Omental fat pad (tissue), 4 donors: ENCODE measurements around the gene ZNF8. TPM values are rescaled to one million over a fixed set of nuclear protein-coding genes. Genes with fewer than 3 reads are reported as not detected.

Source experiments
- ATAC-seq: fragments of 150-250 bp; one replicate; pipeline ENCODE4 v1.9.1; 2016; ENCODE audit warnings: mild to moderate bottlenecking, moderate library complexity; ENCODE audit not compliant: low FRiP score
- DNase-seq: peaks from one replicate; pipeline ENCODE4 v3.0.0-alpha.2; 2019; ENCODE audit warnings: low spot score
- total RNA-seq, 4 donors: library from RNA; depleted of rRNA; stranded (reverse); fragments of >200 nt; gene quantifications; one replicate each; pipeline ENCODE4 v1.1.0, GENCODE V29; 2016
- TF ChIP-seq, protein P1 (sequence below), 3 donors: fragments of 450-650 bp; IDR thresholded peaks; one replicate each; pipeline ENCODE4 v1.5.1; 2016 to 2017; ENCODE audit warnings: antibody characterized with exemption in 3 of 3, mild to moderate bottlenecking in 3 of 3, moderate library complexity in 2 of 3

Gene ZNF8
- total RNA-seq, 4 donors from 2014 or later: 4.6 to 9.3 (median 5.9) TPM

DNA sequence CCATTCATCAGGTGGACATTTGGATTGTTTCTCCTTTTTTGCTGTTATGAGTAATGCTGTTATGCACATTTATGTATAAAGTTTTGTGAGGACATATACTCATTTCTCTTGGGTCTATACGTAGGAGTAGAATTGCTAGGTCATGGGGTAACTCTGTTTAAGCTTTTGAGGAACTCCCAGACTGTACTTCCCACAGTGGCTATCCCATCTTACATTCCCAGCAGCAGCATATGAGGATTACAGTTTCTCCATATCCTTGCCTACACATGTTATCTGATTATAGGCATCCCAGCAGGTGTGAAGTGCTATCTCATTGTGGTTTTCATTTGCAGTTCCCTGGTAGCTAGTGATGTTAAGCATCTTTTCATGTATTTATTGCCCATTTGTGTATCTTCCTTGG is 53.9 kb downstream of the ZNF8 start:
- no peak for ATAC-seq
- DNase-seq: no peak
- TF ChIP-seq, protein P1, sequence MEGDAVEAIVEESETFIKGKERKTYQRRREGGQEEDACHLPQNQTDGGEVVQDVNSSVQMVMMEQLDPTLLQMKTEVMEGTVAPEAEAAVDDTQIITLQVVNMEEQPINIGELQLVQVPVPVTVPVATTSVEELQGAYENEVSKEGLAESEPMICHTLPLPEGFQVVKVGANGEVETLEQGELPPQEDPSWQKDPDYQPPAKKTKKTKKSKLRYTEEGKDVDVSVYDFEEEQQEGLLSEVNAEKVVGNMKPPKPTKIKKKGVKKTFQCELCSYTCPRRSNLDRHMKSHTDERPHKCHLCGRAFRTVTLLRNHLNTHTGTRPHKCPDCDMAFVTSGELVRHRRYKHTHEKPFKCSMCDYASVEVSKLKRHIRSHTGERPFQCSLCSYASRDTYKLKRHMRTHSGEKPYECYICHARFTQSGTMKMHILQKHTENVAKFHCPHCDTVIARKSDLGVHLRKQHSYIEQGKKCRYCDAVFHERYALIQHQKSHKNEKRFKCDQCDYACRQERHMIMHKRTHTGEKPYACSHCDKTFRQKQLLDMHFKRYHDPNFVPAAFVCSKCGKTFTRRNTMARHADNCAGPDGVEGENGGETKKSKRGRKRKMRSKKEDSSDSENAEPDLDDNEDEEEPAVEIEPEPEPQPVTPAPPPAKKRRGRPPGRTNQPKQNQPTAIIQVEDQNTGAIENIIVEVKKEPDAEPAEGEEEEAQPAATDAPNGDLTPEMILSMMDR (IDR thresholded peaks at IDR 0.05): no peak

DNA sequence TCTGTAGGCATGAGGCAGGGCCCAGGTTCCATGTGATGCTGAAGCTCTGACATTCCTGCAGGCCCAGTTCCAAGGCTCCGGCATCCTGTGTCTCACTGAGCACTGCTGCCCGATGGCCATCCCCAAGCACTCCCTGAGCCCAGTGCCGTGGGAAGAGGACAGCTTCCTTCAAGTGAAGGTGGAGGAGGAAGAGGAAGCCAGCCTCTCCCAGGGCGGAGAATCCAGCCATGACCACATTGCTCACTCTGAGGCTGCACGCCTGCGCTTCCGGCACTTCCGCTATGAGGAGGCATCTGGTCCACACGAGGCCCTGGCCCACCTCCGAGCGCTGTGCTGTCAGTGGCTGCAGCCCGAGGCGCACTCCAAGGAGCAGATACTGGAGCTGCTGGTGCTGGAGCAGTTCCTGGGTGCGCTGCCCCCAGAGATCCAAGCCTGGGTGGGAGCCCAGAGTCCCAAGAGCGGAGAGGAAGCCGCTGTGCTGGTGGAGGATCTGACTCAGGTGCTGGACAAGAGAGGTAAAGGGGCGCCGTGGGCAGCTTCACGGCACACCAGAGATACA is 56.0 kb downstream of the ZNF8 start:
- DNase-seq: no peak
- no peak for ATAC-seq
- TF ChIP-seq, protein P1 (IDR thresholded peaks at IDR 0.05): no peak

DNA sequence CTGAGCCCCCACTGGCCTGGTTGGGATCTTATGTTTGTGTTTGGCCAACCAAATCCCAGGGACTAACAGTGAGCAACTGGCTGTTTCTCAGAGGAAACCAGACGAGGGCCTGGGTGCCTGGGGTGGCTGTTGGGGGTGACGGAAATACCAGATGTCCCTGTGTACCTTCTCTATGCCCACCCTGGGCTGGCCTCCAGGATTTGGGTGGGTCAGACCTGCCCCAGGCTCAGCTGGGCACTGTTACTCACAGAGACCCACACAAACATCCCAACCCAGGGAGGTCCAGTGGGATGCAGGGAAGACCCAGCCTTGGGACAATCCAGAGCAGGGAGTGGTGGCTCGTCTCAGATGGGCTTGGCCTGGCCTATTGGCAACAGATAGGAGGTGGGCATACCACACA is 56.9 kb downstream of the ZNF8 start:
- TF ChIP-seq, protein P1 (IDR thresholded peaks at IDR 0.05): no peak
- DNase-seq (no peak), ATAC-seq (no peak)

DNA sequence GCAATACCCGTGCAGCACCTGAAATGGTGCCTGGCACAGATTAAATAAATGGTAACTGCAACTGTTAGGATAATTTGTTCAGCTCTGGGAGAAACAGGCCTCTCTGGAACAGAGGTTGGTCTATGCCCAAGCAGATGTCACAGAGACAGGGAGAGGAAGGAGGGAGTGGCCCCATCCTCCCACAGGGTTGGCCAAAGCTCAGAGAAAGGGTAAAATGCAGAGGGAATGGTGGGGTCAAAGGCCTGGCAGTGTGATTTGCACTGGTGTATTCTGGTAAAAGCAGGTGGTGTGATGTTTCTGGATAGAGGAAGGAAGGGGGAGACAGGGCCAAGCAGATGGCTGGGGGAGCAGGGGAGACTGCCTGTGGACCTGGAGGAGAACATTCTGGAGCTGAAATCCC is 57.5 kb downstream of the ZNF8 start:
- no peak for ATAC-seq
- DNase-seq: no peak

DNA sequence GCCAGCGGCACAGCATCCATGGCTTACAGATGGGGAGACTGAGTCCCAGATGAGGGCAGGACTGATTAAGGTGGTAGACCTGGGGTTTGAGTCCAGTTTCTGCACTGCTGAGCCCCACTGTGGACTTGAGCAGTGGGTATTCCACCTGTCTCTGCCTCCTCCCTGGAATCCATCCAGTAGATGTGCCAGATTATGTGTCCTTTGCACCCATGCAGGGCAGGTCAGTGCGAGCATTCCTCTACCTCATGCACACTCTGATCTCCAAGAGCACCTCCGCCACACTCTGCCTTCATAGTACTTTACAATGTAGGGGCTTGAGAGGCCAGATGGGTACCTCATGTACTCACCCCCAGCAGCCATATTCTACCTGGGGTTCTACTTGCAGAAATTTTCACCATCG is 58.1 kb downstream of the ZNF8 start:
- TF ChIP-seq, protein P1 (IDR thresholded peaks at IDR 0.05): no peak
- DNase-seq (no peak), ATAC-seq (no peak)

More for the DNA sequence above, 57.5 kb downstream of the ZNF8 start:
- TF ChIP-seq, protein P1 (IDR thresholded peaks at IDR 0.05): no peak

DNA sequence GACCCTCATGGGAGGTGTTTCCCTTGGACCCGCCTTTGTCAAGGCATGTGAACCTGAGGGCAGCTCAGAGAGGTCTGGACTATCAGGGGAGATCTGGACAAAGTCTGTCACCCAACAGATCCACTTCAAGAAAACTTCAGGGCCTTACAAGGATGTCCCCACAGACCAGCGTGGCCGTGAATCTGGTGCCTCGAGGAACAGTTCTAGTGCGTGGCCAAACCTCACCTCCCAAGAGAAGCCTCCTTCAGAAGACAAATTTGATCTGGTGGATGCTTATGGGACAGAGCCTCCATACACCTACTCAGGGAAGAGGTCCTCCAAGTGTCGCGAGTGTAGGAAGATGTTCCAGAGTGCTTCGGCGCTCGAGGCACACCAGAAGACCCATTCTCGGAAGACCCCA is 59.6 kb downstream of the ZNF8 start:
- DNase-seq: no peak

More for the DNA sequence above, 59.6 kb downstream of the ZNF8 start:
- no peak for ATAC-seq
- TF ChIP-seq, protein P1 (IDR thresholded peaks at IDR 0.05): no peak
